Right cardiac atrium (tissue), 5 donors: ENCODE data around the gene LIG4. TPM values are rescaled to one million over a fixed set of nuclear protein-coding genes. Genes with fewer than 3 reads are reported as not detected.
"Not testable (repeated sequence)": the region's sequence is repeated elsewhere in the genome, so short reads cannot be mapped to it uniquely, and the experiment has no call there.

Experiments
- ATAC-seq, 2 donors: fragments of 200-7000 bp; cut with Tn5 transposase; one replicate each; pipeline versions ENCODE4 v1.8.0 to v1.9.1; 2020; ENCODE audit warnings: moderate library complexity in 2 of 2, mild to moderate bottlenecking in 1 of 2
- DNase-seq, 3 donors: peaks; one replicate each; pipeline ENCODE4 v3.0.0-alpha.2; 2020
- H3K27ac ChIP-seq: one replicate; pipeline ENCODE4 v1.5.1; 2013; ENCODE audit warnings: mild to moderate bottlenecking, low read length, control low read depth, moderate library complexity
- H3K27me3 ChIP-seq: one replicate; pipeline ENCODE4 v1.6.1; 2013; ENCODE audit not compliant: control insufficient read depth, insufficient read depth
- H3K4me1 ChIP-seq: one replicate; pipeline ENCODE4 v1.6.1; 2013; ENCODE audit warnings: low read length; ENCODE audit not compliant: control insufficient read depth, insufficient read depth
- H3K4me3 ChIP-seq: one replicate; pipeline ENCODE4 v1.5.1; 2013; ENCODE audit warnings: low read length, control low read depth
- H3K9me3 ChIP-seq: one replicate; pipeline ENCODE4 v1.6.1; 2013; ENCODE audit warnings: low read length; ENCODE audit not compliant: control insufficient read depth
- WGBS: extraction: QIAGEN DNeasy Blood & Tissue Kit; methylation state at CpG from one replicate; pipeline ENCODE4 v1.1.7; 2013; 5-methylcytosine and 5-hydroxymethylcytosine counted together
- intact Hi-C, 4 donors: fragments of 100-400 bp; cut with DNase I; formaldehyde crosslinking; loops; one replicate each; pipeline versions ENCODE4 v1.11.0 to v1.14.0; 2022 to 2023
- polyA plus RNA-seq: library from polyadenylated mRNA; stranded (reverse); fragments of 200-250 nt; gene quantifications from one replicate; pipeline ENCODE4 v1.2.3, GENCODE V29; 2013
- total RNA-seq, 4 donors: library from RNA; stranded (reverse); fragmentation: NEBNext Ultra II Directional; extraction: Animal tissue kit (Norgen Biotek cat#: 25700); gene quantifications; one replicate each; pipeline ENCODE4 v1.2.1, GENCODE V29; 2021
- donor health status: healthy with polysubstance abuse.
- donor health status: DM: no; HTN: yes; CAD: no.
- donor health status: DM: no; HTN: no; CAD: no.
- donor health status: DM: no; HTN: yes; CAD: no; lungs with severe emphysema.
- donor health status: DM: yes; HTN: yes; CAD: no.

Gene LIG4
- total and polyA plus RNA-seq, 5 donors: 6.4 to 13.3 (median 9.7) TPM

DNA sequence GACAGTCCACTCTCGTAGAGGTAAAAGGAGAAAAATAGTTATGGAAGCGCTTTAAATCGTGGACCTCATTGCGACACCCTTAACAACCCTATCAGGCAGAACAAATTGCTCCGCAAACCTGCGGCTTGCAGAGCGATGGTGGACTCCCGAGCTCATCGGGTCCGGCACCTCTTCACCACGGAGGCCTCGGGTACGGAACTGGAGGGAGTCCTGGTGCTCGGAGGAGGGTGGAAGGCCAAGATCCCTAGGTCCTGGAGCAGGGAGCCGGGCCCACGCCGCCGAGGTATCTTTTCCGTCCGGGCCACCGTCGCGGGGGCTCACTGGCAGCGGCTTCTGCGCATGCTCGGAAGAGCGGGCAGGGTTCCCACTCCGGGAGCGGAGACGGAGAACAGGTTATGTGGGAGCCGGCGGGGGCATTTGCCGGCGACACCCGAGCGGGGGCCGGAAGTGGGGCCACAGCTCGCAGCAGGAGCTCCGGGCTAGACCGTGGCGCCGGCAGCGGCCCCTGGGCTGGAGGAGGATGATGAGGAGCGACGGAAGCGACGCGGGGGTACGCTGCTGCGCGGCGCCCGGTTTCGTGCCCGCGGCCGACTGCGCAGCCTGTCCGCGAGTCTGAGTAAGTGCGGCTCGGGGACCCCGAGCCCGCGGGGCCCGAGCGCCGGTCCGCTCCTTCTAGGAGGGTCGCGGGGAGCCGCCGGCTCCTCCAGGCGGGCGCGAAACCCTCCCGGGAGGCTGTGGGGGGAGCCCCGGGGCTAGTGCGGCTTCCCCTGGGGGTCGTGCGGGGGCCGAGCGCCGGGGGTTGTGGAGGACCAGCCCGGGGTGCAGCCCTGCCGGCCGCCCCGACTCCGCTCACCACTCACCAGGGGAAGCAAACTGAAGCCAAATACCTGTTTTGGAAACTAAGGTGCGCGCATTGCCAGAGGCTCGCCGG, 3.0 kb upstream of the LIG4 start, which contains the start of gene ABHD13:
Gene ABHD13 (plus strand): TSS at position 349 of the 931 bp plus-strand sequence. CDS start 10,827 bp downstream, outside the sequence.
- intact Hi-C loops: no loop called here
- no peaks in the 10 kb centered on the region for H3K27me3 ChIP-seq
- H3K27ac ChIP-seq: peak within 1 kb of the TSS; percentile 65
- peak within 1 kb of the TSS; percentile 80 for H3K4me3 ChIP-seq
- peaks cover 4% of the 10 kb centered on the region for H3K4me1 ChIP-seq
- under 1% methylated on average over 93 of the region's 93 CpGs for WGBS
- ATAC-seq (peak; percentile 90 to 91), DNase-seq (peak; percentile 92 to 96 (median 96))
- H3K9me3 ChIP-seq: no peaks in the 10 kb centered on the region

DNA sequence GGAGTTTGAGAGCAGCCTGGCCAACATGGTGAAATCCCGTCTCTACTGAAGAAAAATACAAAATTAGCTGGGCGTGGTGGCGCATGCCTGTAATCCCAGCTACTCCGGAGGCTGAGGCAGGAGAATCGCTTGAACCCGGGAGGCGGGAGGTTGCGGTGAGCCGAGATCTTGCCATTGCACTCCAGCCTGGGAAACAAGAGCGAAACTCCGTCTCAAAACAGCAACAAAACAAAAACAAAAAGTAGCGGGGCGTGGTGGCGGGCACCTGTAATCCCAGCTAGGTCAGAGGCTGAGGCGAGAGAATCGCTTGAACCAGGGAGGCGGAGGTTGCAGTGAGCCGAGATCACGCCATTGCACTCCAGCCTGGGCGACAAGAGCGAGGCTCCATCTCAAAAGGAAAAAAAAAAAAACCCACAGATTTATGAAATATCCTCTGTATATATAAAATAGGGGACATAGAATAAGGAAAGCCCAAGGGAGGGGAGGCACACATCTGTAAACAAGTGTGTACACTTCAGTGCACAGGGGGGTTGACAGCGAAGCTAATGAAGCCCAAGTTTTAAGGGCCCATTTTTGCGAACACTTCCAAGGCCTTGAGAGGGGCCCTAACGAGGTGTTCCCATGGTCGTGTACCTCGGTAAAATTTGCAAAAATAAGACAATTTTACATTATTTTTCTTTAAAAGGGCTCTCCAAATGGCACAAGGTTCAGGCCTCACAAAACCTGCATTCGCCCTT, 2.1 kb upstream of the LIG4 start:
- ATAC-seq (peak; percentile 1), DNase-seq (peak in 2 of 3 donors; percentile 48)
- 70% methylated on average over 27 of the region's 27 CpGs for WGBS
- H3K4me1 ChIP-seq, intact Hi-C loops, H3K27me3 ChIP-seq, H3K9me3 ChIP-seq: not testable (repeated sequence)
- Histone ChIP-seq H3K4me3 (peak overlapping the region; percentile 80), H3K27ac (peak overlapping the region; percentile 65)

DNA sequence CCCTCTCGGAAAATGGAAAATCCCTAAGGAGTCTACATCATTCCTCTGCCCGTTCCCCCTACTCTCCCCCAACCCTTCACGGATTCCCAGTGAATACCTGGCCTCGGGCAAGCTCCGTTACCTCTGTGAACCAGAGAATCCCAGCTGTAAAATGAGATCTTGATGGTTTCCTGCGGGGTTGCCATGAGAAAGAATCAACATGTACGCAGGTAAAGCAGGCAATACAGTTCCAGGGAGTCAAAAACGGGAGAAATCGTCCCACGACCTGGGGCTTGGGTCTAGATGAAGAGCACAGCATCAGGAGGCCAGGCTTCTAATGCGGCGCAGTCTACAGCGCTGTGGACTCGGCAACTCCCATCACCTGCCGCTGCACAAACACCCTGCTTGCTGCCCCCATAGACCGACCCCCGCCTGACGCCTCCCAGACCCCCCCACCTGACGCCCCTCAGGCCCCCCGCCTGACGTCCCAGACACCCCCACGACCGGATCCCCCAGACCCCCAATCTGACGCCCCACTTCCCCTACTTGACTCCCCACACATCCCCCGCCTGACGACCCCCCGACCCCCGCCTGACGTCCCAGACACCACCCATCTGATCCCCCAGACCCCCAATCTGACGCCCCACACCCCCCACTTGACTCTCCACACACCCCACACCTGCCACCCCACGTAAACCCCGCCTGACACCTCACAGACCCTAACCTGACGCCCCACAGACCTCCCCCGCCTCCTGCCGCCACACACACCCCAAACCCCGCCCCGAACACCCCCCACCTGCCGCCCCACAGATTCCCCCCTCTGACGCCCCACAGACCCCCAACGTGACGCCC, 680 bp downstream of the LIG4 start:
- DNase-seq (peak; percentile 15 to 62 (median 46)), ATAC-seq (no peak)
- Histone ChIP-seq H3K9me3 (no peaks in the 10 kb centered on the region), H3K27ac (no peak overlapping the region), H3K27me3 (no peaks in the 10 kb centered on the region), H3K4me3 (peak overlapping the region; percentile 50), H3K4me1 (peaks cover 4% of the 10 kb centered on the region)
- intact Hi-C loops: no loop called here
- WGBS: 9% methylated on average over 41 of the region's 41 CpGs

DNA sequence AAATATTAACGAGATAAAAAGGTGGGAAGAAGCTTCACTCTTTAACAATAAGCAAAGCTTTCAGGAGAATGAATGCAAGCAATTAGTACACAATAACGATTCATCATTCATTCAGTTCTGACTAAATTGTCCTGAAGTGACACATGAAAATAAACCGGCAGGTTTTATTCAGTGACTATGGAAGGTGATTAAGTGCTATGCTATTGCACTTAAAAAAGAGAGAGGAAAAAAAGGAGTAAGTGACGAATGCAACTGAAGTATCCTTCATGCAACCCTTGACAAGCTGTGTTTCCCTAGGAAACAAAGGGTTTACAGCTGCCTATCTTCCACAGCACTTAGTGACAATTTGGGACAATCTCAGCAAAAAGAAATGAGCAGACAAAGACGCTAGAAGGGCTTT, 1.4 kb downstream of the LIG4 start:
- no peaks in the 10 kb centered on the region for H3K27me3 ChIP-seq
- intact Hi-C loops: no loop called here
- no peaks in the 10 kb centered on the region for H3K9me3 ChIP-seq
- peak overlapping the region; percentile 50 for H3K4me3 ChIP-seq
- 51% methylated on average over 5 of the region's 5 CpGs for WGBS
- no peak for ATAC-seq
- DNase-seq: no peak
- H3K4me1 ChIP-seq: peaks cover 4% of the 10 kb centered on the region
- no peak overlapping the region for H3K27ac ChIP-seq

DNA sequence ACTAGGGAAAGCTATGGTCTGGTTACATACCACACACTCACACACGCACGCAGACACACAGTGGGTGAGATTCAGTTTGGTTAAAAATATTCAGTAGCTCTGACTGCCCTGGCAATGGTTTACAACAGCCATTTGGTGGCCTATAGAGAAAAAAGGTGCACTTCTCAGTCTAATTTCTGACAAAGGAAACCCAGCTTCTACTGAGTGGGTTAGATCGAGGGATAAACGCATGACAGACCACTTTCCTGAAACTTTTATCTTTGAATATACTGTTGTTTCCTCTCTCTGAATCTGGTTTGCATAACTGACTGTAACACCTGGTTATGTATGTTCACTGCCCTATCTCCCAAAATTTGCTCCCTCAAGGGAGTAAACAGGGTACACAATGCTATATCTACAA, 2.5 kb downstream of the LIG4 start:
- Histone ChIP-seq H3K27me3 (no peaks in the 10 kb centered on the region), H3K4me3 (no peak overlapping the region), H3K9me3 (no peaks in the 10 kb centered on the region), H3K27ac (no peak overlapping the region), H3K4me1 (peaks cover 4% of the 10 kb centered on the region)
- ATAC-seq (no peak), DNase-seq (no peak)
- intact Hi-C loops: no loop called here
- WGBS: 89% methylated on average over 4 of the region's 4 CpGs

DNA sequence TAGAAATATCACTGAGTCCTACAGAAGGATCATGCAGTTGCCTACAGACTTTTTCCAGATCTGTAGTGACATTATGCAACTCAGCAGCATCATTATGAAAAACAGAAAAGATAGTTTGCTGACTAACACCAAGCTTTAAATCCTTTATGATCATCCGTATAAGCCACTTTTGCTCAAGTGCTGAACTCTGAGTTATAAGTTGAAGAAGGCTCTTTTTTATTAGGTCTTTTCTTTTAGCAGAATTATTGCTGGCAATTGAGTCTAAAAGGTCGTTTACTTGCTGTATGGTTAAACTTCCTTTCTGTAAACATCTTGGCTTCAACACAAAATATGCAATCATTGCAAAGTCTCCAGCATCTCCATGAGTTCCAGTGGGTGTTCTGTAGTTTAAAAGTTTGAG, 4.8 kb downstream of the LIG4 start:
- Histone ChIP-seq H3K4me1 (peaks cover 4% of the 10 kb centered on the region), H3K27me3 (no peaks in the 10 kb centered on the region), H3K4me3 (no peak overlapping the region), H3K27ac (no peak overlapping the region), H3K9me3 (no peaks in the 10 kb centered on the region)
- WGBS: 79% methylated on average over 2 of the region's 2 CpGs
- ATAC-seq: no peak
- intact Hi-C loops: no loop called here
- DNase-seq: no peak

DNA sequence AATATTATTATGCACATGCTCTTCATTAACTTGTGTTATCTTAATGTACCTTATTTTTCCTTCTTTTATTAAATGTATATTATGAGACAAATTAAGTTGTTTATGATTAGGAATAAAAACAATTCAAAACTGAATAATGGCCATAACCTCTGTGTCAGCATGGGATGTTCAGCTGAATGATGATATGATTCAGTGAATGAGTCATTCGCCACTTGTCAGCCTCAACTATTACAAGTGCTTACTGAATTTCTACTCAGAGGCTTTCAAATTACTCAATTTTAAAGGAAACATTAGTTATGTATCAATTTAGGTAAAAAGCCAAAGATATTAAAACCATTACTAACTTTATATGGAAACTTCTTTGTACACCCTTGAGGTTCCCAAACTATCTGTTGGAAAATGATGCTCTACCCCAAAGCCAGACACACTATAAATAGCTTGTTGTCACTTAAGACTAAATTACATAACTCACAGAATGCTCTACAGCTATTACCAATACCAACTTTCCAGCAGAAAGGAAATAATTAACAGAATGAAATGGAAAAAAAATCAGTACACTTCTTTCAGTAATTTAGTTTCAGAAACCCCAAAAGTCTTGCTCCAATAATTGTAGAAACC, 14.4 kb downstream of the LIG4 start:
- WGBS: 82% methylated on average over 1 of the region's 1 CpG
- H3K9me3 ChIP-seq: no peaks in the 10 kb centered on the region
- H3K4me1 ChIP-seq: no peaks in the 10 kb centered on the region
- no peaks in the 10 kb centered on the region for H3K27me3 ChIP-seq
- H3K4me3 ChIP-seq: no peak overlapping the region
- H3K27ac ChIP-seq: no peak overlapping the region
- intact Hi-C loops: no loop called here
- ATAC-seq: no peak
- DNase-seq: no peak

DNA sequence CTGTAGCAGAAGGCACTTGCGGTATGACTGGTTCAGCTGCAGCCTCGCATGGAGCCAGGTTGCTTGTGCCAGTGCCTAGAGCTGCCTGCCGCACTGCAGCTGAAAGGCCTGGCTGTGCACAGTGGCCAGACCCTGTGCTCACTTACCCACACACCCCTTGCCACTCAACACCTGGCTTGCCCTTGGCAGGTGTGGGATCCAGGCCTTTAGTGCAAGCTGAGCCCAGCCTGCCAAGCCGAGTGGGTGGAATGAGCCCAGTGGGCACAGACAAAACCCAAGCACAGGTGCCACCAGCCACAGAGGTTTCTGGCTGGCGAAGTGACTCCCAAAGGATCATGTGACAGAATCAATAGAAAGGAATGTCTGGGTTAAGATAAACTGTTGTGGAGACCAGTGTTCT, 19.5 kb downstream of the LIG4 start:
- H3K4me3 ChIP-seq: no peak overlapping the region
- H3K9me3 ChIP-seq: no peaks in the 10 kb centered on the region
- WGBS: 95% methylated on average over 5 of the region's 5 CpGs
- ATAC-seq (no peak), DNase-seq (no peak)
- H3K27me3 ChIP-seq: no peaks in the 10 kb centered on the region
- H3K4me1 ChIP-seq: no peaks in the 10 kb centered on the region
- no peak overlapping the region for H3K27ac ChIP-seq
- intact Hi-C loops: no loop called here

DNA sequence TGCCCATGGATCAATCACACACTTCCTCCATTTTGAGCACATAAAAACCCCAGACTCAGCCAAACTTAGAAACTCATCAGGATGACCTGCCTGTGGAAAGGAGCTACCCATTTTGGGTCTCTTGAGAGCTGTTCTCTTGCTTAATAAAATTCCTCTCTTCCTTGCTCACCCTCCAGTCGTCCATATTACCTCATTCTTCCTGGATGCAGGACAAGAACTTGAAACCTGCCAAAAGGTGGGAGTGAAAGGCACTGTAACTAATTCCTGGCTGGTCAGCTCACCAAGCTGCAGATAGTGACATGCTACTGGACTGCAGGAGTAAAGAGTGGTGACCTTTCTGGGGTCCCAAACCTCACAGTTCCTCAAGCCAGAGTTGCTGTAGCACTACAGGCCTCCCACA, 20.2 kb downstream of the LIG4 start:
- no peak overlapping the region for H3K4me3 ChIP-seq
- intact Hi-C loops: no loop called here
- no peaks in the 10 kb centered on the region for H3K4me1 ChIP-seq
- H3K27me3 ChIP-seq: no peaks in the 10 kb centered on the region
- DNase-seq: no peak
- no peaks in the 10 kb centered on the region for H3K9me3 ChIP-seq
- ATAC-seq: no peak
- no peak overlapping the region for H3K27ac ChIP-seq
- WGBS: 24% methylated on average over 1 of the region's 1 CpG

DNA sequence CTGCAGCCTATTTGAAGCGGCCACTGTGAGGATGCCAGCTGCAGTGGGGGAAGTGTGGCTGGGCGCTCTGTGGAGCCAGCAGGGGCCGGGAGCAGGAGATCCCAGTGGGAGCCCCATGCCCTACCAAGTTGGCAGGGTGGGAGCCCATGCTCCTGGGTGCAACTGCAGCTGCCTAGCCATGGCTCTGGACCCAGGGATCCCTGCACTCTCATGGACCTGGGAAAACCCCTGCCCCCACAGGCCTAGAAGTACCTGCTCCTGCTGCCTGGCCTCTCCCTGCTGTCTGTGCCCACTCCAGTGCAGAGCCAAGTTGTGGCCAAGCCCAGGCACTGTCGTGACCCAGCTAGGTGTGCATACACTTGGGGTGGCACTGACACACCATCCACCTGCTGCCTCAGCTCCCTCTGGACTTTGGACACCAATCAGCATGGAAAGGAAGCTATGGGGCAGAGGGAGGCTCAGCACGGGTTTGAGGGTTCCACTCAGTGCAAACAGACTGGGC, 20.9 kb downstream of the LIG4 start:
- WGBS: 83% methylated on average over 5 of the region's 5 CpGs
- H3K27me3 ChIP-seq: no peaks in the 10 kb centered on the region
- no peak overlapping the region for H3K4me3 ChIP-seq
- ATAC-seq: peak in 1 of 2 donors; percentile 24
- no peaks in the 10 kb centered on the region for H3K4me1 ChIP-seq
- no peaks in the 10 kb centered on the region for H3K9me3 ChIP-seq
- intact Hi-C loops: no loop called here
- peak in 1 of 3 donors; percentile 21 for DNase-seq
- no peak overlapping the region for H3K27ac ChIP-seq
